ENCODE results near the gene TIMM17A.
"Not testable (repeated sequence)": the region's sequence is repeated elsewhere in the genome, so short reads cannot be mapped to it uniquely, and the experiment has no call there.

TIMM17A gene

DNA sequence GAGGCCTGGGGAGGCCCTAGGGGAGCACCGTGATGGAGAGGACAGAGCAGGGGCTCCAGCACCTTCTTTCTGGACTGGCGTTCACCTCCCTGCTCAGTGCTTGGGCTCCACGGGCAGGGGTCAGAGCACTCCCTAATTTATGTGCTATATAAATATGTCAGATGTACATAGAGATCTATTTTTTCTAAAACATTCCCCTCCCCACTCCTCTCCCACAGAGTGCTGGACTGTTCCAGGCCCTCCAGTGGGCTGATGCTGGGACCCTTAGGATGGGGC, 60.3 kb downstream of the TIMM17A start:
- DNase-seq (ENCODE audit: low spot score) = no peak

DNA sequence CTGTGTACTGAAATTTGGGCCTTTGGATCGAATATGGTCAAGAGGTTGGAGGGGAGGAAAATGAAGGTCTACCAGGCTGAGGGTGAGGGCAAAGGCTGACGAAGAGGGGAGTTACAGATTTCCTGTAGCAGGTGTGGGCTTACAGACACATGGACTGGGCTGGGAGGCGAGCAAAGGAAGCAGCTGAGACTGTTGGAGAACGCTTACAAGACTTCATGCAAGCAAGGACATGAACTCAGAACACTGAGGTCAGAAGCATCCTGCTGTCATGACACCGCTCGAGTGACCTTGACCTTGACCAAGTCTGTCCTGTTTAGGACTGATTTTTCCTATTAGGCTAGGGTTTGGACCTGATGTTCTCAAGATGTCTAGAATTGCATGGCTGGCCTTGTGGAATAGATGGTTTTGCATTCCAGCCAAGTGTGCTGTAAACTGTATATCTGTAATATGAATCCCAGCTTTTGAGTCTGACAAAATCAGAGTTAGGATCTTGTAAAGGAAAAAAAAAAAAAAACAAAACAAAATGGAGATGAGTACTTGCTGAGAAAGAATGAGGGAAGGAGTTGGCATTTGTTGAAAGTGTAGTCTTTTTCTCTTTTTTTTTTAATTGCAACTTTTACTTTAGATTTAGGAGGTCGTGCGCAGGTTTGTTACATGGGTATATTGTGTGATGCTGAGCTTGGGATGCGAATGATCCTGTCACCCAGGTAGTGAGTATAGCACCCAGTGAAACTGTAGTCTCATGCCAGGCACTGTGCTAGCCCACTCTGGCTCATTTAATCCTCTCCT, 60.9 kb downstream of the TIMM17A start:
- DNase-seq (ENCODE audit: low spot score) = no peak

DNA sequence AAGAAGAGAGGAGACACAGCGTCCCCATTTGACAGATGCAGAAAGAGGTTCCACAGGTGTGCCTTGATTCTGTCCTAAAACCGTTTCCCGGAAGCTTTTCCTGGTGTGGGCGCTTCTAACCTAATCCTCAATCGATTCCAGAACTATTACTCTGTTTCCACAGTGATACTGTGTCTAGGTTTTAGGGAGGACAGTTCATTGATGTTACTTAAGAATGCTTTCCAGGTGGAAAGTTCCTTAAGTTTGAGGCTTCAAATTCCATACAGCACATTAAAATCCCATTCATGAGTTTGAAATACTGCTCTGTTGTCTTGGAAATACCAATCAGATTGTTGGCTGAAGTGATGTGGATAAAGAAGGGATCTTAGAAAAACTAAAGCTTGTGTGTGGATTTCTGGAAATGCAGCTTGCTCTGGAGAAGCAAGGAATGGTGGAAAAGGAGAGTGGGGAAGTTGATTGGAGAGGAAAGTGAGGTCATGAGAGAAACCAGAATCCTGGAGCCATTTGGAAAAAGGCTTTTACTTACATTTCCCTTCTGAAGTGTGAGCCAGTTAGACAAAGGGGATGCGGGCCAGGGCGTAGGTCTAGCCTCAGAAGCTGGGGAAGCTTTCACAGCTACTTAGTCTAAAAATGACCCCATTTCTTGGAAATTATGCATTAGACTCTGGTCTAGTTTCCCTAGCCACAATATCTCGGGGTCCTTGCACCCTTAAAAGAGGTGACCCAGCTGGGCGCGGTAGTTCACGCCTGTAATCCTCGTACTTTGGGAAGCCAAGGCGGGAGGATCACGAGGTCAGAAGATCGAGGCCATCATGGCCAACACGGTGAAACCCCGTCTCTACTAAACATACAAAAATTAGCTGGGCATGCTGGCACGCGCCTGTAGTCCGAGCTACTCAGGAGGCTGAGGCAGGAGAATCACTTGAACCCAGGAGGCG, 61.8 kb downstream of the TIMM17A start:
- DNase-seq (ENCODE audit: low spot score) = no peak

DNA sequence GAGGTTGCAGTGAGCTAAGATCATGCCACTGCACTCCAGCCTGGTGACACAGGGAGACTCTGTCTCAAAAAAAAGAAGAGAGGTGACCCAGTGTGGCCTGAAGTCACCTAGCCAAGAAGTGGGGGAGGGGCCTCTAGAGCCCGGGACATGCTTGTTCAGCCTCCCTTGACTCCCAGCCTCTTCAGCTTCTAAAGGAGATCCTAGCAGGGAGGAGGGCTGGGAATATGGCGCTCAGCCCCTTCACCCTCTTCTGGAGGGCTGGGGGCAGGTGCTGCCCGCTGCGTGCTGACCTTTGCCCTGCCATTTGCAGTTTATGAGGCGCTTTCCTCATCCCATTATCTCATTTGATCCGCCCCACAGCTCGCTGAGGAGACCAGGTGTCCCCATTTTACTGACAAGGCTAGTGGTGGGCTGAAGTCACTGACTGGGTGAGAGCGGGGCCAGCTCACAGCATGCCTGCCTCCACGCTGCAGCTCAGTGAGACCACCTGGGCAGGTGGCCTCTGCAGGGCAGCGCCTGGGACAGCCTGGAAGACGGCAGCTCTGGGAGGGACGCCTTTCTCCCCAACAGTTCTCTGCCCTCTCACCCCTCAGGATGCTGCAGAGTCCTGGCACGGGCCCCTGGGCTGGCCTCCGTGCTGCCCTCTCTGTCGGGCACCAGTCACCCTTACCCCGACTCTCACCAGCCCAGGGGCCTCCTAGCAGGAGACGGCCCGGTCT, 62.6 kb downstream of the TIMM17A start:
- DNase-seq (ENCODE audit: low spot score) = peak; percentile 74

DNA sequence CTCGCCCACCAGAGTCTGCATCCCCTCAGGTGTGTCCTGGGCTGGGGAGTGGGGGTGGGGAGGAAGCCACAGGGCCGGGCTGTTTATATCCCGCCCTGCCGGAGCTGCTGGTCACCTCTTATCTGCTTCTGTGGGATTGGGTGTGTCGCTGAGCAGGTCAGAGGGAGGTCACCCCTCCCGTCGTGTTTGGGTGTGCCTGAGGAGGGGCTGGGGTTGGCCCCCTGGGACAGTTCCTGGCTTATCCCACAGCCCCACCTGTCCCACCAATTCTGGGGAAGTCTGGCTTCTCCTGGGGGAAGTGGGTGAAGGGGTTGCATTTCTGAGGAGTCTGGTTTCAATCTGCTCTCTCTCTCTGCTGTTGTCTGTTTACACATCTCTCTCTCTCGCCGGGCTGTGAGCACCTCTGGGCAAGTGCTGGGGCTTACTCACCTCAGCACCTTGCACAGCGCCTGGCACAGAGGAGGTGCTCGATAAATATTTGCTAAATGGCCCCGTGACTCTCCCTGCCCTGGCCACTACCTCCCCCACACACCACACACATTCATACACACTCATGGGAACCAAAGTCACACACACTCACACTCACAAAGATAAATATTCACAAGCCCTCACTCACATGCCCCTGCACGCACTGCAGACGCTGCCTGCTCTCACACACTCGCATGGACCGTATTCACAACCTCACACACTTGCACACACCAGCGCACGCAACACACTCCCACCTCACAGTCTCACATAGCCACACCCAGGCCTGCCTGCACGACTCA, 63.3 kb downstream of the TIMM17A start:
- DNase-seq (ENCODE audit: low spot score) = peak; percentile 89

DNA sequence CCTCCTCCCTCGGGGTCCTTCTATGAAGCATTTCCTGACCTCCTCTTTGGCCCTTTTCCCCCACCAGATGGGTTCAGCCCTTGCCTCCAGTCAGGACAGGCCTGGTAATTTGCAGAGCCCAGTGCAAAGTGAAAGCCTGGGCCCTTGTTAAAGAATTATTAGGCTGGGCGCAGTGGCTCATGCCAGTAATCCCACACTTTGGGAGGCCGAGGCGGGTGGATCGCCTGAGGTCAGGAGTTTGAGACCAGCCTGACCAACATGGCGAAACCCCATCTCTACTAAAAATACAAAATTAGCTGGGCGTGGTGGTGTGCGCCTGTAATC, 63.9 kb downstream of the TIMM17A start:
- DNase-seq (ENCODE audit: low spot score) = not testable (repeated sequence)

All from SW480 (cell line).